ENCODE measurements around the gene GRIK4.

The GRIK4 gene

GRCh38 chr11:120837696-120838095 lies 326.1 kb downstream of the GRIK4 start:
- DNase-seq (ENCODE audit: low read depth, low spot score), result no peak

- no peak for DNase-seq (ENCODE audit: low read depth, low spot score)
Measured at GRCh38 chr11:120839201-120839600, 327.7 kb downstream of the GRIK4 start.

- no peak for DNase-seq (ENCODE audit: low read depth, low spot score)
Measured at GRCh38 chr11:120839846-120840402, 328.4 kb downstream of the GRIK4 start.

GRCh38 chr11:120840661-120841060 lies 329.1 kb downstream of the GRIK4 start:
- no peak for DNase-seq (ENCODE audit: low read depth, low spot score)

- no peak for DNase-seq (ENCODE audit: low read depth, low spot score)
Measured at GRCh38 chr11:120841074-120841473, 329.5 kb downstream of the GRIK4 start.

GRCh38 chr11:120842195-120842594 lies 330.6 kb downstream of the GRIK4 start:
- no peak for DNase-seq (ENCODE audit: low read depth, low spot score)

GRCh38 chr11:120853435-120853834 lies 341.9 kb downstream of the GRIK4 start:
- no peak for DNase-seq (ENCODE audit: low read depth, low spot score)

GRCh38 chr11:120854988-120855387 lies 343.4 kb downstream of the GRIK4 start:
- peak; percentile 34 for DNase-seq (ENCODE audit: low read depth, low spot score)

- DNase-seq (ENCODE audit: low read depth, low spot score), result no peak
Measured at GRCh38 chr11:120857508-120857907, 346.0 kb downstream of the GRIK4 start.

- DNase-seq (ENCODE audit: low read depth, low spot score), result peak; percentile 68
Measured at GRCh38 chr11:120858740-120859139, 347.2 kb downstream of the GRIK4 start.

- no peak for DNase-seq (ENCODE audit: low read depth, low spot score)
Measured at GRCh38 chr11:120859552-120860295, 348.2 kb downstream of the GRIK4 start.

- DNase-seq (ENCODE audit: low read depth, low spot score), result peak; percentile 34
Measured at GRCh38 chr11:120863359-120863758, 351.8 kb downstream of the GRIK4 start.

- DNase-seq (ENCODE audit: low read depth, low spot score), result no peak
Measured at GRCh38 chr11:120867024-120867423, 355.5 kb downstream of the GRIK4 start.

- no peak for DNase-seq (ENCODE audit: low read depth, low spot score)
Measured at GRCh38 chr11:120867531-120867930, 356.0 kb downstream of the GRIK4 start.

GRCh38 chr11:120867988-120868387 lies 356.4 kb downstream of the GRIK4 start:
- DNase-seq (ENCODE audit: low read depth, low spot score), result peak; percentile 33

- no peak for DNase-seq (ENCODE audit: low read depth, low spot score)
Measured at GRCh38 chr11:120869097-120869496, 357.5 kb downstream of the GRIK4 start.

GRCh38 chr11:120869516-120870011 lies 358.0 kb downstream of the GRIK4 start:
- DNase-seq (ENCODE audit: low read depth, low spot score), result no peak

GRCh38 chr11:120871194-120871593 lies 359.6 kb downstream of the GRIK4 start:
- no peak for DNase-seq (ENCODE audit: low read depth, low spot score)

- DNase-seq (ENCODE audit: low read depth, low spot score), result no peak
Measured at GRCh38 chr11:120871924-120872323, 360.4 kb downstream of the GRIK4 start.

- DNase-seq (ENCODE audit: low read depth, low spot score), result no peak
Measured at GRCh38 chr11:120873966-120874735, 362.6 kb downstream of the GRIK4 start.

- DNase-seq (ENCODE audit: low read depth, low spot score), result no peak
Measured at GRCh38 chr11:120875986-120876385, 364.4 kb downstream of the GRIK4 start.

GRCh38 chr11:120877746-120878365 lies 366.3 kb downstream of the GRIK4 start:
- no peak for DNase-seq (ENCODE audit: low read depth, low spot score)

Measured in astrocyte of the hippocampus (primary cell).